ENCODE data around the gene SYTL1. TPM values are rescaled to one million over a fixed set of nuclear protein-coding genes. Genes with fewer than 3 reads are reported as not detected.

Gene SYTL1
- total RNA-seq, 1 donor from 2014 or later, result 22.0 TPM

GRCh38 chr1:27336756-27337155, 5.1 kb upstream of the SYTL1 start:
- TF ChIP-seq, protein P1, sequence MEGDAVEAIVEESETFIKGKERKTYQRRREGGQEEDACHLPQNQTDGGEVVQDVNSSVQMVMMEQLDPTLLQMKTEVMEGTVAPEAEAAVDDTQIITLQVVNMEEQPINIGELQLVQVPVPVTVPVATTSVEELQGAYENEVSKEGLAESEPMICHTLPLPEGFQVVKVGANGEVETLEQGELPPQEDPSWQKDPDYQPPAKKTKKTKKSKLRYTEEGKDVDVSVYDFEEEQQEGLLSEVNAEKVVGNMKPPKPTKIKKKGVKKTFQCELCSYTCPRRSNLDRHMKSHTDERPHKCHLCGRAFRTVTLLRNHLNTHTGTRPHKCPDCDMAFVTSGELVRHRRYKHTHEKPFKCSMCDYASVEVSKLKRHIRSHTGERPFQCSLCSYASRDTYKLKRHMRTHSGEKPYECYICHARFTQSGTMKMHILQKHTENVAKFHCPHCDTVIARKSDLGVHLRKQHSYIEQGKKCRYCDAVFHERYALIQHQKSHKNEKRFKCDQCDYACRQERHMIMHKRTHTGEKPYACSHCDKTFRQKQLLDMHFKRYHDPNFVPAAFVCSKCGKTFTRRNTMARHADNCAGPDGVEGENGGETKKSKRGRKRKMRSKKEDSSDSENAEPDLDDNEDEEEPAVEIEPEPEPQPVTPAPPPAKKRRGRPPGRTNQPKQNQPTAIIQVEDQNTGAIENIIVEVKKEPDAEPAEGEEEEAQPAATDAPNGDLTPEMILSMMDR (conservative IDR thresholded peaks at IDR 0.05; ENCODE audit: low read depth, low read length), result no peak
- H3K4me3 ChIP-seq (ENCODE audit: low read depth, low read length), result no peak overlapping the region
- DNase-seq (ENCODE audit: low read depth), result no peak

GRCh38 chr1:27338751-27339150, 3.1 kb upstream of the SYTL1 start:
- H3K4me3 ChIP-seq (ENCODE audit: low read depth, low read length), result no peak overlapping the region
- TF ChIP-seq, protein P1 (conservative IDR thresholded peaks at IDR 0.05; ENCODE audit: low read depth, low read length), result no peak
- no peak for DNase-seq (ENCODE audit: low read depth)

DNA sequence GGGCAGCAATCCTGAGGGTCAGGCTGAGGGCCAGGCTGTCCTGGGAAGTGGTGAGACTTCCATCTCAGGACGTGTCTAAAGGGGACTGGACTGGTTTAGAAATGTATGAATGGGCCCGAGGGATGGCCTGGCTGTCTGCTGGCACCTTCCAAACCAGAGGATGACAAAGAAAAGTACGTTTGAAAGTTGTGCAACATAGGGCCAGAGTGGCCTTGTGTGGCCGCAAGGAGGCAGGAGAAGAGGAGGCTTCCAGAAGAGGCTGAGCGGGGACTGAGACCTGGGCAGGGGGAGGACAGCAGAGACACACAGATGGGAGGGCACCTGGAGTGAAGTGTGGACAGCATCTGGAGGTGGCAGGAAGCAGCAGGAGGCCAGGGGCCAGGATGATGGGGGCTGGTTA, 2.6 kb upstream of the SYTL1 start:
- no peak for DNase-seq (ENCODE audit: low read depth)
- TF ChIP-seq, protein P1 (conservative IDR thresholded peaks at IDR 0.05; ENCODE audit: low read depth, low read length), result no peak
- H3K4me3 ChIP-seq (ENCODE audit: low read depth, low read length), result no peak overlapping the region

GRCh38 chr1:27342391-27342777, 562 bp downstream of the SYTL1 start:
- H3K4me3 ChIP-seq (ENCODE audit: low read depth, low read length), result peak overlapping the region; percentile 44
- no peak for DNase-seq (ENCODE audit: low read depth)
- TF ChIP-seq, protein P1 (conservative IDR thresholded peaks at IDR 0.05; ENCODE audit: low read depth, low read length), result no peak

DNA sequence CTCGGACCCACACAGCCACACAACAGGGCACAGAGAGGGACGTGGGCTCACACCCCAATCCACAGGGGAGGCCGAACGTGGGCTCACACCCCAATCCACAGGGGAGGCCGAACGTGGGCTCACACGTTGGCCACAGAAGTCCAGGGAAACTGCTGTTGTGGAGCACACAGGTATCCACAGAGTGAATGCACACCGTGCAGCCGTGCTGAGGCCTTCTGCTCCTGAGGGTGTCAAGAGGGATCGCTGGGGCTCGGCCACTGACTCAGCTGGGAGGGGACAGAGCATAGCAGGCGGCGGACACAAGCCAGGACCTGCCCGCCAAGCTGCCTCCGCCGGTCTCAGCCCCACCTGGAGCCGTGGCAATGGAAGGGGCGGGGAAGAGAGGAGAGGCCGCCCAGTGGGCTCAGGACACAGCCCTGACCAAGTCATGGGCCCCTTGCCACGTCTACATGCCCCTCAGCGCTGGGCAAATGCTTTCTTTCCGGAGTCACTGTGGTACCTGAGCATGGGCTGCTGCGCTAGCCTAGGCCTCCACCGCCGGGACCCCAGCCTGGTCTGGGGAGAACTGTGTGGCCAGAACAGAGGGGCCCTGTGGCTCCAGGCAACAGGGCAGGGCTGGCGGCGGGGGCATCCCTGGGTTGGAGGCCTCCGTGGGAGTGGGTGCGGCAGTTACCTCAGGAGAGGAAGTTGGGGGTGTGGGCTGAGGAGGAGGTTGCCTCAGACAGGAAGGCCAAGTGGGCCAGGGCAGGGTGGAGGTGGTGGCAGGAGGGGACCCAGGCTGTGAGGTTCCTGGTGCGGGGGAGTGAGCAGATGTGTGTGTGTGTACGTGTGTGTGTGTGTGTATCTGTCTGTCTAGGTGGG, 1.2 kb downstream of the SYTL1 start:
- no peak overlapping the region for H3K4me3 ChIP-seq (ENCODE audit: low read depth, low read length)
- TF ChIP-seq, protein P1 (conservative IDR thresholded peaks at IDR 0.05; ENCODE audit: low read depth, low read length), result no peak
- no peak for DNase-seq (ENCODE audit: low read depth)

GRCh38 chr1:27343639-27344025, 1.8 kb downstream of the SYTL1 start:
- H3K4me3 ChIP-seq (ENCODE audit: low read depth, low read length), result no peak overlapping the region
- TF ChIP-seq, protein P1 (conservative IDR thresholded peaks at IDR 0.05; ENCODE audit: low read depth, low read length), result no peak
- DNase-seq (ENCODE audit: low read depth), result no peak

GRCh38 chr1:27345272-27345671, 3.5 kb downstream of the SYTL1 start:
- H3K4me3 ChIP-seq (ENCODE audit: low read depth, low read length), result no peak overlapping the region
- no peak for DNase-seq (ENCODE audit: low read depth)
- TF ChIP-seq, protein P1 (conservative IDR thresholded peaks at IDR 0.05; ENCODE audit: low read depth, low read length), result no peak
